HepG2 (cell line): ENCODE measurements around the gene STX1B. TPM values are rescaled to one million over a fixed set of nuclear protein-coding genes. Genes with fewer than 3 reads are reported as not detected.
A peak's percentile ranks its signal among the peaks of the same experiment; 100 is the strongest.

Source experiments
- AKAP8 ChIP-seq: sonication (generic); formaldehyde crosslinking; IDR thresholded peaks from 2 replicates; pipeline ENCODE4 v1.5.1; 2020; ENCODE audit warnings: mild to moderate bottlenecking, missing genetic modification reagents
- ARID5B ChIP-seq: IDR thresholded peaks from 2 replicates; pipeline ENCODE4 v1.4.0; 2020; ENCODE audit warnings: mild to moderate bottlenecking, missing genetic modification reagents
- BORCS8-MEF2B ChIP-seq: sonication (generic); formaldehyde crosslinking; IDR thresholded peaks from 2 replicates; pipeline ENCODE4 v1.8.0; 2022; ENCODE audit warnings: mild to moderate bottlenecking, missing genetic modification reagents
- ELF4 ChIP-seq: sonication (generic); formaldehyde crosslinking; IDR thresholded peaks from 2 replicates; pipeline ENCODE4 v1.5.0; 2020; ENCODE audit warnings: missing genetic modification reagents, mild to moderate bottlenecking, moderate library complexity, borderline replicate concordance
- FOXO4 ChIP-seq: sonication (generic); formaldehyde crosslinking; conservative IDR thresholded peaks from 2 replicates; pipeline ENCODE4 v1.8.1; 2023; ENCODE audit warnings: missing genetic modification reagents
- KAT8 ChIP-seq: IDR thresholded peaks from 2 replicates; pipeline ENCODE4 v1.6.1; 2016; ENCODE audit warnings: missing genetic modification reagents, missing compliant biosample characterization
- MAF1 ChIP-seq: sonication (generic); formaldehyde crosslinking; IDR thresholded peaks from 2 replicates; pipeline ENCODE4 v1.5.0; 2020; ENCODE audit warnings: missing genetic modification reagents, borderline replicate concordance
- MXI1 ChIP-seq: IDR thresholded peaks from 3 replicates; pipeline ENCODE4 v1.6.1; 2012; ENCODE audit warnings: low read depth, low read length, inconsistent platforms, borderline replicate concordance
- NR2F6 ChIP-seq, 2 experiments: IDR thresholded peaks; 2 replicates each; pipeline ENCODE4 v1.6.1; 2016; ENCODE audit warnings: antibody characterized with exemption in 1 of 2, mild to moderate bottlenecking in 1 of 2
- REL ChIP-seq: sonication (generic); formaldehyde crosslinking; conservative IDR thresholded peaks from 2 replicates; pipeline ENCODE4 v1.8.0; 2022; ENCODE audit warnings: mild to moderate bottlenecking, missing genetic modification reagents, moderate library complexity
- RFX1 ChIP-seq: fragments of 450-650 bp; IDR thresholded peaks from 2 replicates; pipeline ENCODE4 v1.6.1; 2017
- SKI ChIP-seq: fragments of 450-650 bp; IDR thresholded peaks from one replicate; pipeline ENCODE4 v1.6.1; 2018; ENCODE audit warnings: mild to moderate bottlenecking; ENCODE audit not compliant: partially characterized antibody
- ZBTB38 ChIP-seq: sonication (generic); formaldehyde crosslinking; IDR thresholded peaks from 2 replicates; pipeline ENCODE4 v1.5.1; 2020; ENCODE audit warnings: mild to moderate bottlenecking, missing genetic modification reagents
- ZNF138 ChIP-seq: sonication (generic); formaldehyde crosslinking; IDR thresholded peaks from 2 replicates; pipeline ENCODE4 v1.5.0; 2020; ENCODE audit warnings: mild to moderate bottlenecking, low read depth, missing genetic modification reagents
- ZNF24 ChIP-seq: fragments of 450-650 bp; IDR thresholded peaks from 2 replicates; pipeline ENCODE4 v1.6.1; 2017; ENCODE audit warnings: antibody characterized with exemption, mild to moderate bottlenecking
- ZNF281 ChIP-seq: sonication (generic); formaldehyde crosslinking; IDR thresholded peaks from 2 replicates; pipeline ENCODE4 v1.4.0; 2020; ENCODE audit warnings: missing genetic modification reagents, borderline replicate concordance
- ZNF354B ChIP-seq: sonication (generic); formaldehyde crosslinking; IDR thresholded peaks from 2 replicates; pipeline ENCODE4 v1.8.0; 2022; ENCODE audit warnings: mild to moderate bottlenecking, missing genetic modification reagents
- ZNF770 ChIP-seq: sonication (generic); formaldehyde crosslinking; IDR thresholded peaks from 2 replicates; pipeline ENCODE4 v1.5.0; 2020; ENCODE audit warnings: mild to moderate bottlenecking, missing genetic modification reagents
- ZNF790 ChIP-seq: sonication (generic); formaldehyde crosslinking; IDR thresholded peaks from 2 replicates; pipeline ENCODE4 v1.8.0; 2022; ENCODE audit warnings: missing genetic modification reagents, mild to moderate bottlenecking, borderline replicate concordance
- polyA plus RNA-seq, 8 experiments: library from polyadenylated mRNA; depleted of rRNA in 3 of 8; stranded (reverse) in 7 of 8; unstranded in 1 of 8; fragments of >200 nt; fragmentation: Illumina TruSeq in 4 of 8; extraction: Trizol in 4 of 8; gene quantifications; 2 replicates each; pipeline versions ENCODE4 v1.2.1 to v1.2.3, GENCODE V29; 2011 to 2016; ENCODE audit warnings: low read depth in 4 of 8, missing spikeins in 1 of 8, mixed read lengths in 1 of 8; ENCODE audit not compliant: insufficient read depth in 1 of 8
- total RNA-seq, 5 experiments: library from RNA; depleted of rRNA; stranded (reverse); fragments of >200 nt; fragmentation: Illumina TruSeq; extraction: Trizol; gene quantifications; 2 replicates each; pipeline ENCODE4 v1.2.3, GENCODE V29; 2016; ENCODE audit warnings: low read depth in 1 of 5

The STX1B gene
- total and polyA plus RNA-seq, 2 of the 13 experiments (the other 11 are each of a cell fraction or from before 2014, with no cell fraction given), result 2.1 to 3.0 TPM

GRCh38 chr16:30986129-30986991 is 24.1 kb downstream of the STX1B start (continued):
- TF ChIP-seq NR2F6 (IDR thresholded peaks at IDR 0.05), result peak; percentile 87
- TF ChIP-seq NR2F6 (CRISPR knock-in tag; IDR thresholded peaks at IDR 0.05), result peak; percentile 84
- peak; percentile 90 for TF ChIP-seq ZNF281
- no peak for TF ChIP-seq MAF1 (CRISPR knock-in tag)
- 0 out of 2 replicates have a peak, but pooled peaks have one; percentile 1 for TF ChIP-seq BORCS8-MEF2B (CRISPR knock-in tag)
- TF ChIP-seq ZBTB38, result peak; percentile 6; the same call in 1 of the 2 replicates
- TF ChIP-seq ARID5B, result no peak
- TF ChIP-seq ZNF770 (CRISPR knock-in tag), result no peak
- TF ChIP-seq AKAP8 (CRISPR knock-in tag), result peak; percentile 23
- no peak for TF ChIP-seq RFX1
- no peak for TF ChIP-seq REL (CRISPR knock-in tag)
- 0 out of 3 replicates have a peak, but pooled peaks have one; percentile 19 for TF ChIP-seq MXI1
- peak; percentile 42 for TF ChIP-seq SKI
- 0 out of 2 replicates have a peak, but pooled peaks have one; percentile 75 for TF ChIP-seq FOXO4
- 0 out of 2 replicates have a peak, but pooled peaks have one; percentile 3 for TF ChIP-seq ZNF790 (CRISPR knock-in tag)
- TF ChIP-seq ELF4, result no peak
- no peak for TF ChIP-seq ZNF354B
- 0 out of 2 replicates have a peak, but pooled peaks have one; percentile 54 for TF ChIP-seq ZNF138 (CRISPR knock-in tag)
- no peak for TF ChIP-seq KAT8 (CRISPR knock-in tag)
- TF ChIP-seq ZNF24, result no peak
